HG02623 (cell line): ENCODE results near the gene S1PR2.
"Not testable (repeated sequence)": the region's sequence is repeated elsewhere in the genome, so short reads cannot be mapped to it uniquely, and the experiment has no call there.

Experiments used
- ATAC-seq: cut with Tn5 transposase; IDR thresholded peaks from one replicate; pipeline ENCODE4 v1.9.1; 2021; ENCODE audit warnings: moderate library complexity; ENCODE audit not compliant: unreplicated experiment

Gene S1PR2

GRCh38 chr19:10193790-10194499 is 37.2 kb downstream of the S1PR2 start:
- ATAC-seq: peak; percentile 5

GRCh38 chr19:10192922-10193321 is 38.2 kb downstream of the S1PR2 start:
- ATAC-seq: no peak

GRCh38 chr19:10191347-10191746 is 39.8 kb downstream of the S1PR2 start:
- ATAC-seq: no peak

GRCh38 chr19:10190026-10190425 is 41.1 kb downstream of the S1PR2 start:
- ATAC-seq: no peak

GRCh38 chr19:10189616-10190015 is 41.5 kb downstream of the S1PR2 start:
- ATAC-seq: no peak

- ATAC-seq: no peak
Observed at GRCh38 chr19:10187315-10187714, 43.8 kb downstream of the S1PR2 start.

GRCh38 chr19:10184636-10185035 is 46.5 kb downstream of the S1PR2 start:
- ATAC-seq: no peak

- ATAC-seq: no peak
Observed at GRCh38 chr19:10183926-10184325, 47.2 kb downstream of the S1PR2 start.

GRCh38 chr19:10182847-10183246 is 48.3 kb downstream of the S1PR2 start:
- no peak for ATAC-seq

GRCh38 chr19:10182076-10182475 is 49.1 kb downstream of the S1PR2 start:
- no peak for ATAC-seq

- no peak for ATAC-seq
Observed at GRCh38 chr19:10180459-10180858, 50.7 kb downstream of the S1PR2 start.

- ATAC-seq: not testable (repeated sequence)
Observed at GRCh38 chr19:10180024-10180423, 51.1 kb downstream of the S1PR2 start.

GRCh38 chr19:10173527-10173926 is 57.6 kb downstream of the S1PR2 start:
- ATAC-seq: no peak
